T-helper 1 cell treated with Interleukin-12 subunit alpha and Interleukin-12 subunit beta and Interleukin-4 antibody, amounts not matched to agents 30 μg/mL and 1 μg/mL, for 36 hours (primary cell): ENCODE results near the gene CRACR2B.

ENCODE experiments used
- H3K27ac Mint-ChIP-seq: one replicate; pipeline ENCODE4 v1.8.0; 2021; ENCODE audit warnings: mild to moderate bottlenecking, mixed read lengths
- H3K27me3 Mint-ChIP-seq: one replicate; pipeline ENCODE4 v1.8.0; 2021; ENCODE audit warnings: low read depth, mixed read lengths
- H3K36me3 Mint-ChIP-seq: one replicate; pipeline ENCODE4 v1.8.0; 2021; ENCODE audit warnings: low read depth, mixed read lengths
- H3K4me1 Mint-ChIP-seq: one replicate; pipeline ENCODE4 v1.8.0; 2021; ENCODE audit warnings: low read depth, mixed read lengths
- H3K4me3 Mint-ChIP-seq: one replicate; pipeline ENCODE4 v1.8.0; 2021; ENCODE audit warnings: mild to moderate bottlenecking, moderate library complexity, mixed read lengths
- H3K9me3 Mint-ChIP-seq: one replicate; pipeline ENCODE4 v1.8.0; 2021; ENCODE audit warnings: mixed read lengths

The CRACR2B gene

GRCh38 chr11:791658-792534 lies 35.8 kb upstream of the CRACR2B start:
- Mint-ChIP-seq H3K9me3 (no peaks in the 10 kb centered on the region), H3K4me3 (no peak overlapping the region), H3K27ac (no peak overlapping the region), H3K36me3 (peaks cover 4% of the 10 kb centered on the region), H3K4me1 (peaks cover 6% of the 10 kb centered on the region), H3K27me3 (no peaks in the 10 kb centered on the region)

GRCh38 chr11:792535-792821 lies 35.2 kb upstream of the CRACR2B start:
- Mint-ChIP-seq H3K36me3 (peaks cover 4% of the 10 kb centered on the region), H3K27me3 (no peaks in the 10 kb centered on the region), H3K4me3 (no peak overlapping the region), H3K27ac (no peak overlapping the region), H3K9me3 (no peaks in the 10 kb centered on the region), H3K4me1 (peaks cover 8% of the 10 kb centered on the region)

DNA sequence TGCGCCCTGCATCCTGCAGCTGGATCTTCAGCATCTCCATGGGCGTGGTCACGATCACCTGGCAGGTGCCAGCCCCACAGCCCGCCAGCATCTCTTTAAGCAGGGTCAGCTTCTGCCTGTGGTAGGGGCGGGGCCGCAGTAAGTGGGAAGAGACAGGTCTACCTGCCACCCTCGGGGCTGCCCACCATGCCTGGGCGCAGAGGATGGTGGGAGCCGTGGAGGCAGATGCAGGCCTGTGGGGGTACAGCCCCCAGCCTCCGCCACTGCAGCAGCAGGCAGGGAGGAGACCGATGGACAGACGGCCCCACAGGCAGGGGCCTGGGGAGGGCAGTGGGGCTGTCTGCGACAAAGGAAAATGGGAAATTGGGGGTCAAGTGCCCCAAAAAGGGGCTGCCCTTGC lies 34.8 kb upstream of the CRACR2B start:
- Mint-ChIP-seq H3K36me3 (peaks cover 4% of the 10 kb centered on the region), H3K4me1 (peaks cover 8% of the 10 kb centered on the region), H3K9me3 (no peaks in the 10 kb centered on the region), H3K27ac (no peak overlapping the region), H3K4me3 (no peak overlapping the region), H3K27me3 (no peaks in the 10 kb centered on the region)

- Mint-ChIP-seq H3K4me1 (peaks cover 8% of the 10 kb centered on the region), H3K9me3 (no peaks in the 10 kb centered on the region), H3K4me3 (no peak overlapping the region), H3K27me3 (no peaks in the 10 kb centered on the region), H3K36me3 (peaks cover 4% of the 10 kb centered on the region), H3K27ac (peak overlapping the region; percentile 45)
Observed at GRCh38 chr11:793556-793955, 34.2 kb upstream of the CRACR2B start.

DNA sequence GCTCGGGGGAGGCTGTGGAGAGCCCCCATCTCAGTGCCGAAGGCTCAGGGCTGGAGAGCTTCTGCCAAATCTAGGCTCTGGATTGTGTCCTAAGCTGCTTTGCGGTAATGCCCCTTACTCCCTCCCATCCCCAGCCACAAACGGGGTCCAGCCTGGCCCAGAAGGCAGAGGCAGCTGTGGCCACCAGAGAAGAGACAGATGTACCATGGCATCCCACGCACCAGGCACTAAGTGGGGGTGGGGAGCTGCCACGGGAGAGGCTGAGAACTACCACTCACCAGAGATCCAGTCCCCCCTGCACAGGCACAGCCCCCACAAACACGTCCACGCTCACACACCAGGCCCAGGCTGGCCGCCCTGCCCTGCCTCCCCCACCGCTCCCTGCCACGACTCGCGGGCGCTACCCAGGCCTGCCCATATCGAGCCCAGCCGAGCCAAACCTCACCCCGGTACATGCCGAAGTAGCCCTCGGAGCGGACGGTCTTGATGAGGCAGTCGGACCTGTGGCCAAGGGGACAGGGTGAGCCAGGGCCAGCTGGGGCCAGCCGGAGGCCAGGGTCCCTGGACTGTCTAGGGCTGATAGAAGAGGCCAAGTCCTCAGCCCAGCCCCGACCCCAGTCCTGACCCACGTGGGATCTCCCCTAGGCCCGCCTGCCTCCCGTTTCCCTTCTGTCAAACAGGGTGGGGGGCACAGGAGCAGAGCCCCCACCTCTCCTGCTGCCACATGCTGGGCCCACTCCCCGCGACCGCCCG lies 33.5 kb upstream of the CRACR2B start:
- H3K4me3 Mint-ChIP-seq, result no peak overlapping the region
- H3K9me3 Mint-ChIP-seq, result no peaks in the 10 kb centered on the region
- H3K4me1 Mint-ChIP-seq, result peaks cover 8% of the 10 kb centered on the region
- H3K27me3 Mint-ChIP-seq, result no peaks in the 10 kb centered on the region
- H3K27ac Mint-ChIP-seq, result peak overlapping the region; percentile 45
- peaks cover 4% of the 10 kb centered on the region for H3K36me3 Mint-ChIP-seq

GRCh38 chr11:794766-795633 lies 32.7 kb upstream of the CRACR2B start:
- peak overlapping the region; percentile 48 for H3K4me3 Mint-ChIP-seq
- no peak overlapping the region for H3K27ac Mint-ChIP-seq
- no peaks in the 10 kb centered on the region for H3K9me3 Mint-ChIP-seq
- no peaks in the 10 kb centered on the region for H3K27me3 Mint-ChIP-seq
- H3K36me3 Mint-ChIP-seq, result peaks cover 4% of the 10 kb centered on the region
- H3K4me1 Mint-ChIP-seq, result peaks cover 8% of the 10 kb centered on the region

DNA sequence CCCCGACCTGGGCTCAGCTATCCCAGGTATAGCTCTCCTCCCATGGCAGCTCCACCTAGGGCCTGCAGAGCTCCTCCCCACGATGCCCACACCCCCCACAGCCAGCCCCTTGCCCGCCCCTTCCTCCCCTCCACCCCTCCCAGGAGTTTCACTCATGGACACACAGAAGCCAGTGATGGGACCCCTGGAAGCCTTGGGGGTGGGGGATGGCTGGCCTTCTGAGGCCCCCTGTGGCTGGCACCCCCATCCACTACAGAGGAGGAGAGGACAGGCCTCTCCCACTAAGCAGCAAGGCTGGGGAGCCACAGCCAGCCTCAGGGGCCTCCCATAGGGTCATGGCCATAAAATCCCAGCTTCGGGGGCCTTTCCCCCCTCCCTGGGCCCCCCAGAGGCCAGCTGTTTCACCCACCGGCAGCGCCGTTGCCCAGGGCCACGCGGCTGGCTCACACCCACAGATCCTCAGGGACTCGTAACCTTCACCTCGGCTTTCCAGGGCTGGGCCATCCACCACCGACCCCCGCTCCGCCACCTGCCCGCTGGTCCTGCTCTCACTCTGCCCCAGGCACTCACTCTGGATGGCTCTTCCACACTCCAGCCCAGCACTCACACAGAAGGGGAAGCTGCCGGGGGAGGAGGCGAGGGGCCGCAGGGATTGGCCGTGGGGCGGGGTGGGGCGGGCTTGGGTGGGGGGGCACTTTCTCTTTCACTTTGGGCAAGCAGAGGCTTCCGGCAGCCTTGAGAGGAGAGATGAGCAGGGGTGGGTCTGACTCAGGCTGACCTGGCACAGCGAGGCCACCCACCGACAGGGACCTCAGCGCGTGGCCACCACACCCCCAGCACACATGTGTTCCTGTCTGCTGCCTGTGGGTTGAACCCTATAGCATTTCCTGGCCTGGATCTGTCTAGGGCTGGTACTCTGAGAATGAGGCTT lies 31.8 kb upstream of the CRACR2B start:
- Mint-ChIP-seq H3K27me3 (no peaks in the 10 kb centered on the region), H3K4me3 (peak overlapping the region; percentile 94), H3K27ac (peak overlapping the region; percentile 88), H3K36me3 (peaks cover 4% of the 10 kb centered on the region), H3K4me1 (peaks cover 8% of the 10 kb centered on the region), H3K9me3 (no peaks in the 10 kb centered on the region)

DNA sequence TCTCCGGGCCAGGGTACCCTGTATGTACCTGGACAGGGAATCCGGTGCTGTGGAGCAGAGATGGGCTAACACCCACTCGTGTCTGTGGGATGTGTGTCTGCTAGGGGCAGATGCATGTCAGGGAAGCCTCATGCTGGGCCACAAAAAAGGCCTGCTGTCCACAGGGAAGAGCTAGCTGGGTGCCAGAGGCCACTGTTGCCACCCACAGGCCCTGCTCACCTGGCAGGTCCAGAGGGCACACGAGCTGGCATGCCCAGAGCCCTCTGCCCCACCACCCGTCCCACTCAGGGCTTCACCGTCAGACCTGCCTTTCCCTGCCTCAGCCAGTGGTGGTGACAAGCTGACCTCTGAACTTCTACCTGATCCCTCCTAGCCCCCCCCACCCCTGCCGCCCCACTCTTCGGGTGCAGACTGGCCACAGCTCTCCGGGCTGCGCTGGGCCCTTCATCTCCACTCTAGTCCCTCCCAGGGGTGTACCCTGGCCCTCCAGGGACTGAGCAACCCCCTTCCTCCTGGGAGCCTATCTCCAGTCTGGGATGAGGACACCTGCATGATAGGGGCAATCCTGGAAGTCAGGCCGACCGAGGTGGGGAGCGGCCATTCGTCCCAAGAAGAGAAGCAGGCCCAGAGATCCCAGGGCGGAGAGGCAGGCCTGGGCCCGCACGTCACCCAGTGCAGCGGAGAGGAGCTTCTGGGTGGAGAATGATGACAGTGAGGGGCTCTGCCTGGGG lies 31.0 kb upstream of the CRACR2B start:
- Mint-ChIP-seq H3K9me3 (no peaks in the 10 kb centered on the region), H3K36me3 (peaks cover 4% of the 10 kb centered on the region), H3K4me3 (peak overlapping the region; percentile 94), H3K27ac (peak overlapping the region; percentile 88), H3K4me1 (peaks cover 10% of the 10 kb centered on the region), H3K27me3 (no peaks in the 10 kb centered on the region)

- Mint-ChIP-seq H3K27ac (peak overlapping the region; percentile 88), H3K36me3 (peaks cover 4% of the 10 kb centered on the region), H3K9me3 (no peaks in the 10 kb centered on the region), H3K27me3 (no peaks in the 10 kb centered on the region), H3K4me3 (peak overlapping the region; percentile 94), H3K4me1 (peaks cover 10% of the 10 kb centered on the region)
Observed at GRCh38 chr11:797296-798092, 30.2 kb upstream of the CRACR2B start.

DNA sequence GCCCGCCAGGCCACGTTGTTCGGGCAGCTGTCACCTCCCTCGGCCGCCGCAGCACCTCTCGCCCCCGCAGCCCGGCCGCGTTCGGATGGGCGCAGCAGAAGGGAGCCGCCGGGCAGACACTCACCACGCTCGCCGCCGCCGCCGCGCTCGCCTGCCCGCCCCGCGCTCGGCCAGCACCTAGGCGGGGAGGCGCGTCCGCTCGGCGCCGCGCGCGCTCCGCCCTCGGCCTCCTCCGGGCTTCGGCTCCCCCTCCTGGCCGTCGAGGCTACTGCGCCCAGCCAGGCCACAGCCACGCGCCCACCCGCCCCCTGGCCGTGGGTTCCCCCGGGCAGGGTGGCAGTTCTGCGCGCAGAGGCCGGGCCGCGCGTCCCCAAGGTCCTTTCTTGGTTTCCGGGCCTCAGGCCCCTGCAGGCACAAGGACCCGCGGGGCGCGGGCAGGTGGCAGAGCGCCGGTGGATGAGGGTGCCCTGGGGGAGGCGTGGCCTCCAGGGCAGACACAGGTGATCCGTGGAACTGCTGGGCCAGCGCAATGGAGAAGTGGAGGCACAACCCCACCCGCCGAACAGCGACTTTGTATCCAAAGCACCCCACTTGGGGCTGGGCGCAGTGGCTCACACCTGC lies 29.5 kb upstream of the CRACR2B start, which contains the start of gene SLC25A22:
Gene SLC25A22 (minus strand): TSS at position 189 of the 621 bp plus-strand sequence. CDS start 3,275 bp downstream, outside the sequence.
- Mint-ChIP-seq H3K9me3 (no peaks in the 10 kb centered on the region), H3K27me3 (no peaks in the 10 kb centered on the region), H3K27ac (peak within 1 kb of the TSS; percentile 88), H3K36me3 (peaks cover 4% of the 10 kb centered on the region), H3K4me3 (peak within 1 kb of the TSS; percentile 94), H3K4me1 (peaks cover 10% of the 10 kb centered on the region)

- Mint-ChIP-seq H3K27me3 (no peaks in the 10 kb centered on the region), H3K4me3 (no peak overlapping the region), H3K4me1 (peaks cover 12% of the 10 kb centered on the region), H3K27ac (no peak overlapping the region), H3K9me3 (no peaks in the 10 kb centered on the region), H3K36me3 (peaks cover 2% of the 10 kb centered on the region)
Observed at GRCh38 chr11:799641-800316, 27.9 kb upstream of the CRACR2B start.

GRCh38 chr11:800473-800872 lies 27.2 kb upstream of the CRACR2B start:
- H3K36me3 Mint-ChIP-seq, result peaks cover 2% of the 10 kb centered on the region
- no peak overlapping the region for H3K27ac Mint-ChIP-seq
- H3K4me1 Mint-ChIP-seq, result peaks cover 13% of the 10 kb centered on the region
- no peak overlapping the region for H3K4me3 Mint-ChIP-seq
- no peaks in the 10 kb centered on the region for H3K27me3 Mint-ChIP-seq
- no peaks in the 10 kb centered on the region for H3K9me3 Mint-ChIP-seq
